ENCODE measurements around the gene PARVG.

The PARVG gene

GRCh38 chr22:44256556-44257485 lies 76.1 kb downstream of the PARVG start:
- TF ChIP-seq ZNF768 (tag by site-specific recombination; IDR thresholded peaks at IDR 0.05) = no peak
- TF ChIP-seq SALL2 (tag by site-specific recombination; IDR thresholded peaks at IDR 0.05; ENCODE audit: borderline replicate concordance) = no peak
- H3K9me3 ChIP-seq (ENCODE audit: control insufficient read depth, insufficient read depth, low read depth, low read length) = no peaks in the 10 kb centered on the region
- CTCF ChIA-PET = no interaction called here
- POLR2A ChIA-PET = no interaction called here
- H3K36me3 ChIP-seq (ENCODE audit: control insufficient read depth in 2 of 2, insufficient read depth in 1 of 2, low read length in 2 of 2) = no peaks in the 10 kb centered on the region
- no peak overlapping the region for H3K4me3 ChIP-seq (ENCODE audit: low read depth, low read length)
- H3K27ac ChIP-seq (ENCODE audit: extremely low read depth, low read depth, low read length) = no peak overlapping the region
- H3K4me1 ChIP-seq (ENCODE audit: control insufficient read depth, insufficient read depth, low read length) = no peaks in the 10 kb centered on the region
